Measurements from ENCODE around the gene GIMD1. TPM values are rescaled to one million over a fixed set of nuclear protein-coding genes. Genes with fewer than 3 reads are reported as not detected.
"Not testable (repeated sequence)": the region's sequence is repeated elsewhere in the genome, so short reads cannot be mapped to it uniquely, and the experiment has no call there.

GIMD1 gene
- total RNA-seq, 1 experiment from 2014 or later, result not detected

DNA sequence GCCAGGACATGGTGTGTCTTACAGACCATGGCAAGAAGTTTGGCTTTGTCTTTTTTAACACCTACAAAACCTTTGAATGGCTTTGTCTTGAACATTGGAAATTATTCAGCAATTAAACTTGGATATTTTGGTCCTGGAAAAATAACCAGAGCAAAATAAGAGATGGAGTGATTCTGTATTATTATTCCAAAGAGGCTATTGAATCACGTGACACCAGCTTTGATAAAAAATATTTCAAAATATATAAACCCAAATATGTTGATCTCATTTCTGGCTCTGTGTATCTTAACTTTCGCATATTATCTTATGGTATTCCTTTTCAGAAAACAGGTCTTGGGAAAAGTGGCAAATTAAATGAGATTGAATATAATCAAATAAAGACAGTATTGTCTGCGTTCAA is 32.6 kb upstream of the GIMD1 start:
- Histone ChIP-seq H2BK5ac (ENCODE audit: insufficient read length, low read length) (no peak overlapping the region), H3K4me2 (ENCODE audit: insufficient read depth, insufficient read length, low read length) (no peak overlapping the region), H3K9me3 (ENCODE audit: control insufficient read depth, low read depth, low read length) (no peaks in the 10 kb centered on the region), H3K9ac (ENCODE audit: extremely low read depth, insufficient read length, low read length) (no peak overlapping the region), H2AFZ (ENCODE audit: low read length) (no peak overlapping the region), H2BK20ac (ENCODE audit: low read depth, low read length, poor library complexity, severe bottlenecking) (no peak overlapping the region), H4K91ac (ENCODE audit: insufficient read length, low read depth, low read length) (no peak overlapping the region), H4K5ac (ENCODE audit: insufficient read length, low read depth, low read length) (no peak overlapping the region), H3K4ac (ENCODE audit: low read depth, low read length) (no peak overlapping the region), H4K20me1 (ENCODE audit: control insufficient read depth, insufficient read depth, insufficient read length) (no peaks in the 10 kb centered on the region), H2BK12ac (ENCODE audit: insufficient read length, low read depth, low read length) (no peak overlapping the region), H3K79me2 (ENCODE audit: insufficient read depth, low read length) (no peaks in the 10 kb centered on the region), H2BK15ac (ENCODE audit: low read depth, low read length) (no peak overlapping the region), H3K27me3 (ENCODE audit: insufficient read depth, low read length) (no peaks in the 10 kb centered on the region), H3K23me2 (ENCODE audit: insufficient read length, low read depth, low read length, poor library complexity, severe bottlenecking) (no peaks in the 10 kb centered on the region), H3K18ac (ENCODE audit: insufficient read length, low read depth, low read length) (no peak overlapping the region), H2BK120ac (ENCODE audit: low read depth, low read length, poor library complexity, severe bottlenecking) (no peak overlapping the region), H2AK5ac (ENCODE audit: insufficient read length, low read length) (no peak overlapping the region), H3K56ac (ENCODE audit: insufficient read length, low read depth, low read length) (no peak overlapping the region), H3T11ph (ENCODE audit: low read length) (no peak overlapping the region), H3K79me1 (ENCODE audit: insufficient read depth, low read depth, low read length, poor library complexity, severe bottlenecking) (no peaks in the 10 kb centered on the region), H3K27ac (ENCODE audit: insufficient read length, low read depth, low read length) (no peak overlapping the region), H4K8ac (replicated peaks; ENCODE audit: insufficient read length, low read depth, low read length) (no peak overlapping the region), H3K4me1 (ENCODE audit: insufficient read depth, low read length) (no peaks in the 10 kb centered on the region), H3K14ac (ENCODE audit: insufficient read depth, low read length) (no peak overlapping the region), H3K23ac (ENCODE audit: insufficient read length, low read depth, low read length) (no peak overlapping the region)
- Mint-ChIP-seq H3K27me3 (ENCODE audit: low read depth) (no peaks in the 10 kb centered on the region), H3K4me1 (no peaks in the 10 kb centered on the region), H3K4me3 (no peak overlapping the region), H3K27ac (no peak overlapping the region), H3K9me3 (peaks cover 14 to 18% of the 10 kb centered on the region in 2 experiments), H3K36me3 (ENCODE audit: insufficient read depth in 1 of 3, low read depth in 3 of 3) (peaks cover under 1 to 14% (median 6%) of the 10 kb centered on the region in 3 experiments; a peak in 6 of 7 replicates)
- TF ChIP-seq, protein P1, sequence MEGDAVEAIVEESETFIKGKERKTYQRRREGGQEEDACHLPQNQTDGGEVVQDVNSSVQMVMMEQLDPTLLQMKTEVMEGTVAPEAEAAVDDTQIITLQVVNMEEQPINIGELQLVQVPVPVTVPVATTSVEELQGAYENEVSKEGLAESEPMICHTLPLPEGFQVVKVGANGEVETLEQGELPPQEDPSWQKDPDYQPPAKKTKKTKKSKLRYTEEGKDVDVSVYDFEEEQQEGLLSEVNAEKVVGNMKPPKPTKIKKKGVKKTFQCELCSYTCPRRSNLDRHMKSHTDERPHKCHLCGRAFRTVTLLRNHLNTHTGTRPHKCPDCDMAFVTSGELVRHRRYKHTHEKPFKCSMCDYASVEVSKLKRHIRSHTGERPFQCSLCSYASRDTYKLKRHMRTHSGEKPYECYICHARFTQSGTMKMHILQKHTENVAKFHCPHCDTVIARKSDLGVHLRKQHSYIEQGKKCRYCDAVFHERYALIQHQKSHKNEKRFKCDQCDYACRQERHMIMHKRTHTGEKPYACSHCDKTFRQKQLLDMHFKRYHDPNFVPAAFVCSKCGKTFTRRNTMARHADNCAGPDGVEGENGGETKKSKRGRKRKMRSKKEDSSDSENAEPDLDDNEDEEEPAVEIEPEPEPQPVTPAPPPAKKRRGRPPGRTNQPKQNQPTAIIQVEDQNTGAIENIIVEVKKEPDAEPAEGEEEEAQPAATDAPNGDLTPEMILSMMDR (conservative IDR thresholded peaks at IDR 0.05), result no peak
- DNase-seq, result no peak
- WGBS (ENCODE audit: extremely low coverage, insufficient read length, low lambda C conversion rate), result no CpG with 5 or more reads among the region's 3 CpGs

DNA sequence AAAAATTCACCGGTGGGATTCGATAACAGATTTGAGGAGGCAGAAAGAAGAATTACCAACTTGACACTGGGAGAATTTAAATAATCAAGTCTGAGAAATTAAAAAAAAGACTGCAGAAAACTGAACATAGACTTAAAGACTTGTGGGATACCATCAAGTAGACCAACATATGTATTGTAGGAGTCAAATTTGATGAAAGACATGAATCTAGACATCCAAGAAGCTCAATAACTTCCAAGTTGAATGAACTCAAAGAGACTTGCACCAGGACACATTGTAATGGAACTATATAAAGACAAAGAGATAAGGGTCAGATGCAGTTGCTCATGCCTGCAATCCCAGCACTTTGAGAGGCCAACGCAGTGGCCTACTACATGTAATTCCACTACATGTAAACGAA is 30.3 kb upstream of the GIMD1 start:
- H2BK120ac ChIP-seq (ENCODE audit: low read depth, low read length, poor library complexity, severe bottlenecking); DNase-seq; H2AFZ ChIP-seq (ENCODE audit: low read length); H2AK5ac ChIP-seq (ENCODE audit: insufficient read length, low read length); H3T11ph ChIP-seq (ENCODE audit: low read length); H3K9ac ChIP-seq (ENCODE audit: extremely low read depth, insufficient read length, low read length); H3K27ac ChIP-seq (ENCODE audit: insufficient read length, low read depth, low read length); H4K8ac ChIP-seq (replicated peaks; ENCODE audit: insufficient read length, low read depth, low read length); H3K27me3 Mint-ChIP-seq (ENCODE audit: low read depth); H4K91ac ChIP-seq (ENCODE audit: insufficient read length, low read depth, low read length); H4K20me1 ChIP-seq (ENCODE audit: control insufficient read depth, insufficient read depth, insufficient read length); H2BK12ac ChIP-seq (ENCODE audit: insufficient read length, low read depth, low read length); H3K4ac ChIP-seq (ENCODE audit: low read depth, low read length); H3K27me3 ChIP-seq (ENCODE audit: insufficient read depth, low read length); H3K14ac ChIP-seq (ENCODE audit: insufficient read depth, low read length); H3K4me1 ChIP-seq (ENCODE audit: insufficient read depth, low read length); H2BK5ac ChIP-seq (ENCODE audit: insufficient read length, low read length); H3K18ac ChIP-seq (ENCODE audit: insufficient read length, low read depth, low read length); H3K4me2 ChIP-seq (ENCODE audit: insufficient read depth, insufficient read length, low read length); H3K23ac ChIP-seq (ENCODE audit: insufficient read length, low read depth, low read length); H3K79me2 ChIP-seq (ENCODE audit: insufficient read depth, low read length); H3K27ac Mint-ChIP-seq; H2BK20ac ChIP-seq (ENCODE audit: low read depth, low read length, poor library complexity, severe bottlenecking); H3K4me1 Mint-ChIP-seq; H3K9me3 ChIP-seq (ENCODE audit: control insufficient read depth, low read depth, low read length); H2BK15ac ChIP-seq (ENCODE audit: low read depth, low read length); H3K4me3 Mint-ChIP-seq; H3K79me1 ChIP-seq (ENCODE audit: insufficient read depth, low read depth, low read length, poor library complexity, severe bottlenecking); H3K23me2 ChIP-seq (ENCODE audit: insufficient read length, low read depth, low read length, poor library complexity, severe bottlenecking); H4K5ac ChIP-seq (ENCODE audit: insufficient read length, low read depth, low read length); H3K56ac ChIP-seq (ENCODE audit: insufficient read length, low read depth, low read length): not testable (repeated sequence)
- peaks cover 3 to 23% (median 13%) of the 10 kb centered on the region in 3 experiments; a peak in 6 of 7 replicates for H3K36me3 Mint-ChIP-seq (ENCODE audit: insufficient read depth in 1 of 3, low read depth in 3 of 3)
- no CpG with 5 or more reads among the region's 4 CpGs for WGBS (ENCODE audit: extremely low coverage, insufficient read length, low lambda C conversion rate)
- peaks cover 27 to 31% of the 10 kb centered on the region in 2 experiments for H3K9me3 Mint-ChIP-seq
